GM18909 (cell line): ENCODE measurements around the gene COBL.

Experiments used
- ATAC-seq: cut with Tn5 transposase; IDR thresholded peaks from one replicate; pipeline ENCODE4 v1.9.1; 2021; ENCODE audit warnings: mild to moderate bottlenecking; ENCODE audit not compliant: unreplicated experiment, poor library complexity

The COBL gene

DNA sequence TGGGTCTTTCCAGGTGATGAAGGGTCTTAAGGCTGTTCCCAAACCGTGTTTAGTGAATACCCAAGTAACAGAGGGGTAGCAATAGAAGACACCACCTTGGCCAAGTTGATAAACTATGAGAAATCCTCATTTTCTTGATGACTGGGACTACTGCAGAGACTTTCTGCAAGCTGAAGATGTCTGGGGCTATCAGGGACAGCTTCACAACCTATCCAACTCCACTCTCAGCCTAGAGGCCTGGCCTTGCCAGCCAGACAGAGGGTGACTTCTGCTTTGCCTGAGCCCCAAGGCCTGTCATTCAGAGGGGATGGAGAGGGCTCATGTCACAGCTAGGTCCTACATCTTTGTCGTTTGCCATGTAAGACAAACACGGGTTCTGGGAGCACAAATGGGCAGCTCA lies 278.0 kb downstream of the COBL start:
- no peak for ATAC-seq

DNA sequence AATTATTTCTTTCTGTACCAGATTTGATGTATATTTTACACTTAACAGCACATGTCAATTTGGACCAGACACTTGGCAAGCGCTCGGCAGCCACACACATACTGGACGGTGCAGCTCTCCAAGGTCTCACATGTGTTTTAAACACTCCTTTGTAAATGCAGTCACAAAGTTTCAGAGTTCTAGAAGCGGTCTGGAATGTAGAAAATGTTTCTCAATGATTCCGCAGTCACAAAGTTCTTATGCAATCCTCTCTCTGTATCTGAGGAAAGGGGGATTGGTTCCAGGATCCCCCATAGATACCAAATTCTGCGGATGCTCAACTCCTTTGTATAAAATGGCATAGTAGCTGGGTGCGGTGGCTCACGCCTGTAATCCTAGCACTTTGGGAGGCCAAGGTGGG lies 280.9 kb downstream of the COBL start:
- no peak for ATAC-seq

DNA sequence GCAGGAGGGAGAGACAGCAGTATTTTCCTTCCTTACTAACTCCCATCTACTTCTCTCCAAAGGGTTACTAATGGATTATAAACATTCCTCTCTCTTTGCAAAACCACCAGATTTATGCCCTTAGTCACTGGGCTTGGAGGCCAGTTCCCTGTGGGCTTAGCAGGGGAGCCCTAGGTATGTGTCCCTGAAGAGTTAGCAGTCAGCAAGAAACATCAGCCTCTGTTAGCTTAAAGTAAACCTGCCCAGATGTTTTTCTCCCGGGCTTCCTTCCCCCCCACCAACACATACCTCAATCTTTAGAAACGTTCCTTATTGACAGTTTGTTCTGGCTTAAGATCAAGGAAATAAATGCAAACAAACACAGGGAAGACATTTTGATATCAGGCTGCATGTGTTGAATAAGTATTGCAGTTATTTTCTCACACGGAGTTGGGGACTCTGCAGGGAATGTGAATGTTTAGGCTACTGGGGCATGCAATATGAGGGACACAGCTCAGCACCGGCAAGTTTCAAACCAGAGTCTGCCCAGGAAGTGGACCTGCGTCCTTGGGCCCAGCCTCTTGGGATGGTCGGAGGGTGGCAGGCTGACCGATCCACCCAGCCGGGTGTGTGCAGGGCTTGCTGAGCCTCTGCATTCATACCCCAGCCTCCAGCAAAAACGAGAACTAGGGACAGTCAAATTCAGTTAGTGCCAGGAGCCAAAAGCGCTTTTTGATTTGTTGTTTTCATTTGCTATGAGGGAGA lies 281.9 kb downstream of the COBL start:
- no peak for ATAC-seq

DNA sequence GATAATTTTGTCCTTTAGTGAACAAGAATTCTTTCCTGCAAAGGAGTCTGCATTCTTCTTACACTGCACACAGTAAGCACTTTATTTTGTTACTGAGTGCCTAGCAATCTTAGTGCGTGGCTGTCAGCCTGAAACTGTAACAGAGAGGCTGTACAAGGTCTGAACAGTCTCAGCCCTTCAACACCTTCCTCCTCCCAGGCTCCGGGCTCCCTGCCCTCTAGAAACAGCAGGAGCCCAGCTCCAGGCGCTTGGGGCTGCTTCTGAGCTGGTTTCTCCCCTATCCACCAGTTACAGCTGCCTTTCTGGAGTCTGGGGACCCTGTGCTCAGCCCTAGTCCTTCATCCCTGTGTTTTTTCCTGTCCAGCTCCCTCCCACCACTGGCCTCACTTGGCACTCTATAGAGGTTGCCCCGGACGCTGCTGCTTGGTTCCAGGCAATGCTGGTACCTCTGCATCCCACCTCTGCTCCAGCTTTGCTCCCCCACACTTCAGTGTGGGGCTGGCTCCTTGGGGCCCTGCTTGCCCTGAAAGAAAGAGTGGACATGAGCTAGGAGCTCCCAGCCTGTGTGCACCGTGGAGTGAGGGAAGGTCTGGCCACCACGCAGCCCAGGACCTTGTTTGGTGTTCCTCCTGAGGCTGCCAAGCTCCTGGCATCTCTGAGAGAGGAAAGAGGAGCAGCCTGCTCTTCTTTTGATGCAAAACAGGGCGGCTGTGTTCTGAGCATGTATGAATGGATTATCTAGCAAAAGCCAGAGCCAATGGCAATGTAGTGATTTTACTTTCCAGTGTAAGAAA lies 282.7 kb downstream of the COBL start:
- no peak for ATAC-seq

DNA sequence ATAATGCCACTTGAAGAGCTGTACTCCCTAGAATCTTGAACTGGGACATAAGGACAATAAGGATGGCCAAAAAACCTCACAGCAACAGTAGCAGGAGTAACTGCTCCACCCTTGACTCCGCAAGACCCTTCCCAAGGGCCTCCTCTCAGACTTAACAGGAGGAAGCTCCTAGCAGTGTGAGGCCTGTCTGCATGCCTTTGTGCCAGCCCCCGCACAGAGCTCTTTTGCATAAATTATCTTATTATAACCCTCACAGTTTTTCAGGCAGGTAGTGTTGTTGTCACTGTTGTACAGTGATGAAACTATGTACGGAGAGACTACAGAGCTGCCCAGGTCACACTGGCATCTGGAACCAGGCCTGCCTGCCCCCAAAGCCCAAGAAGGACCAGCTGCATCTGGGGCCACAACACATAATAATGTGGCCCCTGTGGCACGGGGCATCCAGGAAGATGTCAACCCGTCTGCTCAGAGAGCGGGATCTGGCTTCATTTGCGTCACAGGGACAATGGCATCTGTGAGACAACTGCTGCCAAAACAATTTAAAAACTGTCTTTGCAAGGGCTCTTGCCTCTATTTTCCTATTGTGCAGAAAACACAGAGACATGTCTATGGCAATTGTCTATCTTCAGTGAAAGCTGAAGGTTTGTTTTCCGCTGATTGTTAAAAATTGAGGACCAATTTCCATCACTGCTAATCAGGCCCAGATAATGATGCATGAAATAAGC lies 284.7 kb downstream of the COBL start:
- no peak for ATAC-seq

DNA sequence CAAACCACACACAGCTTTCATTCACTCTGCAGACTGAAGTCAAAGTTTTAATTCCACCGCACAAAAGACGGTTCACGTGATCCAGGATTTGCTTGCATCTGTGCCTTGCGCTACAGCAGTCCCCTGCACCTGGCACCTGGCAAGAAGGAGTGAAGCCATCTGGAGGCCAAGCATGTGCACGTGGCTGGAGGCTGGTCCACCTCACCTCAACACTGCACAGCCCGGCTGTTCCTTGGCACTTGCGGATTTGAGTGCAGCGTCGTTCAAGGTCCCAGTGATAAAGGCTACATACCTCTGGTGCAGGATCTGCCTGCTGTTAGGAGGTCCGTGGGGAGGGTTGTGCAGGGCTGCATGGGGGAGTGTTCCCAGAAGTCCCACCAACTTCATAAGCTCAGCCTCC lies 285.4 kb downstream of the COBL start:
- ATAC-seq: no peak

DNA sequence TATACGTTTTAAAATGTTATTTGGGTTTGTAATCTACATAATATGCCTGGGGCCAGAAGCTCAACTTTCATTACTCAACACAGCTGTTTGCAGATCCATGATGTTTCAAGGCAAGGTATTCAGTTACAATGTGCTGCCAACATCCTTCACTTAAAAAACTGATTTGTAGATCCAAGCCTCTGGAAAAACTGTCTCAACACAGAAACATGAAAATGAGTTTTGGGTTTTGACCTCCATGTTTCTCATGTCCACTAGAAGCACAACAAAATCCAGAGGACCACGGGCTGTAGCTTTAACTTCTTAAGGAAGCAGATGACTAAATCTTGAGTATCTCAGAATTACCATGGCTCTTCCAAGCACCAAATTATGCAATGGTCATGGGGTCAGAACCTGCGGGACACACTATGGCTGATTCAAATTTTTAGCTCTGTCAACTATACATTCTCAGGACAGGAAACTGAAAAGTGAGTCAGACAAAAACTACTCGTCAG lies 286.9 kb downstream of the COBL start:
- no peak for ATAC-seq

DNA sequence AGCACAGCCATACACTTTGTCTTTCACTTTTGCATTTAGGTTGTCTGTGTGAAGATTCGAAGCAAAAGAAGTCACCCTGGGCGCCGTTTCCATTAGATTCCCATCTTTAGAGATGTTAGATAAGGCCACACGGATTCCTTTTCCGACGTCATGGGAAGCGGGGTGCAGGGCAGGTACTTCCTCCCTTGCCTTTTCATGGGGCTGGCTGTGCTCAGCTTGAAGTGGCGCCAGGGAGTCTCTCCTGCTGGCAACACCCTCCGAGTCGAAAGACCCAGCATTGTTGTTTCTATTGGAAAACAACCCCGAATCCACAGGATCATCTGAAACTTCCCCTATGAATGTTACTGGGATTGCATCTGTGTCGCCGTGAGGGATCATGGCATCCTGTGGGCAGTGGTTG lies 287.5 kb downstream of the COBL start:
- ATAC-seq: no peak

DNA sequence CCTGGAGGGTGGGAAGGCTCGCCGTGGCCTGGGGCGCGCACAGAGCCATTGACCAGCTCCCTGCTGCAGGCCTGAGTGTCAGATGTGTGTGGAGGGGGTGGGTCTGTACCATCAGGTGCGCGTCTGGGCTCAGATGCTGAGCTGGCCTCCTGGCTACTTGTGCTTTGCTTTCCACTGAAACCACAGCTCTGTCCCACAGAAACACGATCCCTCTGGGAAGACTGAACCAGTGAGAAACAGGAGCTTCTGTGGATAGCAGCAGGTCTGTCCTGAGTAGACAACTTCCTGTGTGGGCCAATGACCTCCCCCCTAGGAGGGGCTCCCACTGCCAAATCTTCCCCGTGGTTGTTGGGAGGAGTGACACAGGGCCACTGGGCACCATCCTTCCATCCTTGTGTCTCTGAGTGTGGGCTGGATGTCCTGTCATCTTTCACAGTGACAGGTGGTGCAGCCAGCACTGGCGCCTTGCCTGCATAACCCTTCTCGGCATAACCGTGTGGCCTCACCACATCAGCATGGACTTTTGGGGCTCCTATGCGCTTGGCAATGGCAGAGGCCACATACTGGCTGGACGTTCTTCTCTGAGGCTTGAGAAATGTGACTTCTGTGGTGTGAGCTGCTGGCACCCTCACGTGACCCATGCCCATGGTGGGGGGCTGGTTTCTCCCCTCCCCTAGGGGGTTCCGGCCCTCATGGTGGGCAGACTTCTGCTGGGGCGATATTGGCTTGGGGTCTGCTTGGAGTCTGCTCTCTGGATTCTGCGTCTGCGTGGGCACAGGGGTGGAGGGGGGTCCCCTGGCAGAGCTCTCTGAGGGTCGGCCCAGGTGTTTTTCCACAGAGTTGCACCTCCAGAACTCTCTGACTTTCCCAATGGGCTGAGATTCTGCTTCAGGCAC lies 288.4 kb downstream of the COBL start:
- ATAC-seq: no peak

DNA sequence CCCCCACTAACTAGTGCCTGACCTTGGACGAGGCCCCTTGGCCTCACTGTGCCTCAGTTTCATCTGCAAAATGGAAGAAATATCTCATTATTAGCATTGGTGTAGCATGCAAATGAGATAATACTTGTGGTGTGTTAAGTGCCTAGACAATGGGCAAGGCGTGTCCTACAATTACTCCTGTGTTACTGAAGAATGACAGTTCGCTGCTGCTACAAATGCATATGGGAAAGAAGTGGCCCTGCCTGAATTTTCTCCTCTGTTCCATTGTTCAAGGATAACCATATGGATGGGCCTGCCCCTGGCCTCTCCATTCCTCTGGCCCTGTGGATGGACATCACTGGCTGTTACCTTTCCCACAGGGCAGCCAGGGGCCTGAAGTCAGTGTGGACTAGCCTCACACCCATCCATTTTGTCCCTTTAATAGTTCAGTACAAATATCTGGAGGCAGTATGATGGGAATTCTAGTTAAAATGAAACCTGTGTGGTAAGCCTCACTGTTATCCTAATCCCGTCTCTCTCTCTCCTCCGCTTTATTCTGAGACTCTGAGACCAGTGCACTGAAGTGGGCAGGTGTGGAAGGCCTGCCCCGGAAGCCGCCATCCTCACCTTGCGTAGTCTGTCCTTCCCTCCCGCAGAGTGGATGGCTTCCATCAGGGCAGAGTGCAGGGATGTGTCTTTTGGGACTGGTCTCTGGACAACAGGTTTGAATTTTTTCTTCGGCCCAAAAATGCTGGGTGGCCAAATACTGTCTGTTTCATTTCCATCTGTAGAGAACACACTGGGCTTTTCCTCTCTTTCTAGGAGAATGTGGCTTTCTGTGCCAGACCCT lies 289.3 kb downstream of the COBL start:
- ATAC-seq: no peak

DNA sequence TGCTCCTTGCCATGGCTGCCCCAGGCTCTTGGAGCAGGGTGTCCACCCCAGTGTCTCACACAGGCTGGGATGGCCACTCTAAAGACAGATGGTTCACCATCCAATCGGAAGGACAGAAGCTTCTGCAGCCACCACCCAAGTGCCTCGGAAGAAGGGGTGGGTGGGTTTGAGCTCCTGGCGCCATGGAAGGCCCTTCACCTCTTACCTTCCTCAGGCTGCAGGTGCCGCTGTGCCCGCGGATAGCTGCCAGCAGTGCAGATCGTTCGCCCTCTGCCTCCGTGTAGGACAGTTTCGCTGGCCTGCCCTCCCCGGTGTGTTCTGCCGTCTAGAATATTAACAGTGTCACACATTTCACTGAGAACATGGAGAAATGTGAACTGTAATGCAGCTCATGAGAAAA lies 290.3 kb downstream of the COBL start:
- no peak for ATAC-seq

DNA sequence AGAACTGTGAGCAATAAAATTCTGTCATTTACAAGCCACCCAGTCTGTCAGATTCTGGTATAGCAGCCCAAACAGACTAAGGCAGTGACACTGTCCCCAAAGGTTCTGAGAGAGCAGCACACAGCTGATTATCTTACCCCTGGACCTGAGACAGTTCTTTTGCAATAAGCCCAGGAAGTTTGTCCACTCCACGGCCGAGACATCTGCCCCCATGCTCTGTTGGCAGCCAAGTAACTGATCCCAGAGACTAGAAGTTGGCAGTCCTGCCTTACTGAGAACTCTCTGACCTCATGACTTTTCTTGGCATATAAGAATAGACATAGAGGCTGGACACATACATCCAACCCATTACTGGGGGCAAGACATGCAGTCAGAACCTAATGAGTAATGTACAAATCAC lies 290.9 kb downstream of the COBL start:
- ATAC-seq: no peak

DNA sequence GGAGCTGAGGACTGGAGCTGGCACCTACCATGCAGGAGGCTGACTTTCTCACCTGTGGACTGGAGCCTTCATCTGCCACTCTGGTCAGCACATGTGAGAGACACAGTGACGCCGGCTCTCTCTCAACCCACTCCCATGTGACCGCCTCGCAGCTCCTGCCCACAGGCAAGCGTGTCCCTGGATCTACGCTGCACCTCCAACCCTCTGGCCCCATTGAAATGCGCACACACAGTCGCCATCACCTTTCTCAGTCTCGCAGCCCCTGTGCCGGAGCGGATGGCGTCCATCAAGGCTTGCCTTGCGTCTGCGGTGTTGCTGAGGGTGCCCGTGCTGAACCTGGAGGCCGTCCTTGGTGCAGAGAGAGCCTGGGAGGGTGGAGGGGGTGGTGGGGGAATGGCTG lies 291.7 kb downstream of the COBL start:
- no peak for ATAC-seq

DNA sequence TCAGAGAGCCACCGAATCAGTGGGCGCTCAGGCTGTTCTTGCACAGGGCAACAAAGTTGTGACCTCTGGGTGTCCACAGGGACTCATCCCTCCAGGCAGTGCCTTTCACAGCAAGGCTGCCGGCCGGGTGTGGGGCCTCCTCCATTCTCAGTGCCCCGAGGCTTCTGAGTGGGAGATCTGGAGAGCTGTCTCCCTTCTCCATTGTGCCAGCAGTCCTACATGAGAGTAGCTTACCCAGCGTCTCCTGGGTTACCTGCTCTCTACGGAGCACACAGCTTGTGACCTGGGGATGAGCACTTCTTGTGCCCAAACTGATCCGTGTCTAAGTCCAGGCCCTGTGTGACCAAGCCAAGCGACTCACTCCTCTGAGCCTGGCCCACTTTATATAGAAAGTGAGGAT lies 293.1 kb downstream of the COBL start:
- ATAC-seq: no peak

DNA sequence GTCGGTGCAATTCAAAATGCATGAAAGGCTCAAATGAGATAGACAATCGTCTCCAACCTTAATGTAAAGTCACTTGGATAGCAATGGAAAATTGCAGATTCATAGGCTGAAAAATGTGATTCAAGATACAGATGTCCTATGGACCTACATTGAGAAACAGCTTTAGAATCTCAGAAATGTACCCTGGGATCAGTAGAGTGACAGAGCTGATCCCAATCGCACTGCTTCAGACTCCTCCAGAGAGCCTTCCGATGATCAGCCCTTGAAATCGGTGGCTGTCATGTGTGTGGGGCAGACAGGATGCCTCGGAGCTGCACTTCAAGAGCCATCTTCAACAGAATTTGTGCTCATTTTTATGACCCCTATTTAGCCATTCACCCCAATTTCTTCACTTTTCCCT lies 293.8 kb downstream of the COBL start:
- ATAC-seq: no peak

DNA sequence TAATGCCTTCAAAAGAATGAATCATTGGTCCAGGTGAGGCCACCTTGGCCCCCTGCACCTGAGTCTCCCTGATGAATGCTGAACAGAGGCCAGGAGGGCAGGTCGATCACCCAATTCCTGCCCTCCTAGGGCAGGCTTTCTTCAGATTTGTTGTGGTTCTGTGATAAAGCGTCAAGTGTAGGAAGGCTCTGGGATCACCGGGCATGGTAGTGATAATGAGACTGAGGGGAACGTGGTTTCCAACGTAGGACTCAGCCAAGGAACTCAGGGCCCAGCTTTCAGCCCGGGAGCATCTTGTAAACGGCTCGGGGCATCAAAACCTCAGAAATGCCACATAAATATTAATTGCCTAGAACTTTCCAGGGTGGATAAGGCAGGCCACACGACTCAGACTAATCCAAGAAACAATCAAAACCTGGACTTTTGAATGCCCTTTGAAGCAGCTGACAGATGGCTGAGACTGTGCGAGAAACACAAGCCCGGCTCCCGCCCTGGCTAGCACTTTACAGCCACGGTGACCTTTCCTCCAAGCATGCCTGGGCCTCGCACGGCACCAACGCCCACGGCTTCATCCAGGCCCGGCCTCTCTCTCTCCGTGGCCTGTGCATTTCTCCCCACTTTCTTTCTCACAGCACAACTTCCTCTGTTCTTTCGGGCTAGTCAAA lies 294.6 kb downstream of the COBL start:
- no peak for ATAC-seq

DNA sequence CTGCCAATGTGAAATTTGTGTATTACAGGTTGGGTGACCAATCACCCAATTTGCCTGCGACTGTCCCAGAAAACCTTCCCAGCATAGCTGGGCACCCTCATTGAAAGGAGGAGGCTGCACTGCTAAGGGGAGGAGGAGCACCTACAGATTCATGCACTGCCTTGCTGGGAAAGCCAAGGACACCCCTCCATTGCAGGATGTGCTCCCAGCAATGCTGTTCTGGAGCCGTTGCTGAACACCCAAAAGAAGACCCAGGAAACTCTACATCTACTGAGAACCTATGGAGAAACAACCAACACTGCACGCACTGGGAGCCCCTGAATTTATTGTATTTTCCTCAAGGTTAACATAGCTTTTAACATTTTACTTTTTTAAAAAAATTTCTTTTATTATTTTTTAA lies 295.7 kb downstream of the COBL start:
- ATAC-seq: no peak

DNA sequence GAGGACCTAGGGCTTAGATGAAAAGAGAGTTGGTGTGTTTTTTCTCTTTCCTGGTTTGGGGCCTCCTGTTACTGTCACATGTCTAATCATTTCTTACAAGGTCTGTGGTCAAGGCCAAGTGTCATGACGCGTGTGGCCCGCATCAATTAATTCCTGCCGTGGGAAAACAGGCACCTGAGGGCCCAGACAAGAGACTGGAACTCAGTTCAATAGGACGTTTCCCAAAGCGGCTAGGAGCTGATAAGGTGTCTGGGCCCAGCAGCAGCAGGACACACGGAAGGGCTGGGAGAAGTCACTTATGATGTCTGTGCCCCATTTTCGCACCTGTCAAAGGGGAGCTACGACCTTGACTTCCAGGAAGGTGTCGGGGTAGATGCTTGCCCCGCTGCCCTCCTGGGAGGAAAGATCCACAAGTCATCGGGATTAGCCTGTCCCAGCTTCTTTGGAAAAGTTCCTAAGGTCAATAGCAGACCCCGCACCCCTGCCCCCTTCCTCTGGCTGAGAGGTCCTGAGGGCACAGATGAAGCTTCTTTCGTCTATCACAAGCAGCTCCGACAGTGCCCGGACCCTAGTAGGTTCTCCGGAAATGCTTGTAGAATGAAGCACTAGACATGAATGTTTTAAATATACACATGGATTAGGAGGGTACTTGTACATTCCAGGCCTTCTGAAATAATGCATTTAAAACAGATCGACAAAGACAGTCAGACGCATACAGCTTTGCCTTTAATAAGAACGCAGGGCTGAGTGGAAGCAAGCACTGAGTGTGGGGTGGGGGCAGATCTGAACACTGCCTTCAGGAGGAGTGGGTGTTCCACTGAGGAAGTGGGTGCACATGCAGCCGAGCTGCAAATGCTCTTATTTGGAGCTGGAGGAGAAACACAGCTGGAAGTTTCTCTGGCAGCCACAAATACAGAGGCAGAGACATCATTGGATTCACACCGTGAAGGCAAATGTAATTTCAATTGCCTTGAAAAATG lies 296.4 kb downstream of the COBL start:
- ATAC-seq: no peak
